Endometrial microvascular endothelial cells (primary cell): ENCODE measurements around the gene POLN. TPM values are rescaled to one million over a fixed set of nuclear protein-coding genes. Genes with fewer than 3 reads are reported as not detected.

Source experiments
- in situ Hi-C: cut with HindIII; loops from 2 replicates; pipeline ENCODE4 v1.10.0; 2017; ENCODE audit warnings: low sequenced_read_pairs, low pct_unique_long_range_greater_than_20kb; ENCODE audit errors: inconsistent ontology term
- total RNA-seq: library from RNA; depleted of rRNA; stranded (reverse); fragments of >200 nt; gene quantifications from one replicate; pipeline ENCODE4 v1.2.3, GENCODE V29; 2015; ENCODE audit errors: inconsistent ontology term

POLN gene
- total RNA-seq, 1 donor from 2014 or later = 2.3 TPM

- in situ Hi-C loops = no loop called here
These were observed 24.3 kb upstream of the POLN start for GRCh38 chr4:2266181-2266580.

DNA sequence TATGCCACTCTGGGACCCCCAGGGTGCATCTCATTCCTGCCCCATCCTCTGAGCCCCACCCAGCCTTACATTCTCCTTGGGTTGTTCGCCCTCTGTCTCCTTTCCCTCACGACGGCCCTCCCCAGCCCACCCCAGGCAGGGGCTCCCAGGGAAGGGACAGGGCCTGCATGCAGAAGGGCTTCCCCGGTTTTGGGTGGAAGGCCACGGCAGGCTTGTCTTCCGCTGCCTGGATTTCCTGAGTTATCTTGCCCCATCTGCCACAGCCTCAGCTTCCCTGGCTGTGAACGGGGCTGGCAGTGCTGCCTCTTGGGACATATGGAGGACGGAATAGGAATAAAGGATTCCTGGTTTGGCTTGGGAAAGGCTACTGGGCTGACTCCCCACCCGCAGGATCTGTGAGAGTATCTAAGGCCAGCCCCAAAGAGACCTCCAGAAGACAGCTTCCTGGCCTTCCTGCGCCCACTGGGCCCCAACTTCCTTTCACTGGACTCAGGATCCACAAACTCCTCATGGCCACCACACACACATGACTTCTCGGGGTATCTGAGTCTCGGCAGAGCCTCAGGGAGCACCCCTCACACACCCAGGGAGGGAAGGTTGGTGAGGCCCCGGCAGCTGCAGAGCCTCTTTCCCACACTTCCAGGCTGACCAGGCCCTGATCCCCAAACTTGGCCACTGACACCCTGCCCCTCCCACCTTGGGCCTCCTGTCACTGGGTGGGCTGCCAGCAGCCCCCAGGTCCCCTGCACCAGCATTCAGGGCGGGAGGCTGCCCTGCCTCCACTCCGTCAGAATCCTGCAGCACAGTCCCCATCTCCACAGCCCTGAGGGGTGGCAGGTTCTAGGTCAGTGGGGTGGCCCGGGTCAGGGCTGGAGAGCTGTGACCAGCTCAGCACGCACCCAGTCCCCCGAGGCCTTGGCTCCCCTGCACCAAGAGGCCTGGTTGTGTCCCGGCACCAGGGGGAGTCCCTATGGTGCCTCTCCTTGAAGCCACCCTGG is 23.5 kb upstream of the POLN start:
- in situ Hi-C loops = no loop called here

GRCh38 chr4:2264481-2265041 is 22.6 kb upstream of the POLN start:
- in situ Hi-C loops = no loop called here

- in situ Hi-C loops = no loop called here
These were observed 22.0 kb upstream of the POLN start for GRCh38 chr4:2263926-2264321.

- in situ Hi-C loops = no loop called here
These were observed 21.0 kb upstream of the POLN start for GRCh38 chr4:2262944-2263250.

GRCh38 chr4:2262145-2262943 is 20.4 kb upstream of the POLN start:
- in situ Hi-C loops = no loop called here

- in situ Hi-C loops = no loop called here
These were observed 19.9 kb upstream of the POLN start, which contains the start of gene MXD4 for GRCh38 chr4:2261853-2262144. MXD4 (minus strand) TSS chr4:2262109; CDS start chr4:2261980, 129 bp downstream.

GRCh38 chr4:2261110-2261852 is 19.4 kb upstream of the POLN start:
- in situ Hi-C loops = no loop called here

- in situ Hi-C loops = no loop called here
These were observed 18.6 kb upstream of the POLN start for GRCh38 chr4:2260344-2261109.

- in situ Hi-C loops = no loop called here
These were observed 17.8 kb upstream of the POLN start for GRCh38 chr4:2259541-2260343.

- in situ Hi-C loops = no loop called here
These were observed 17.2 kb upstream of the POLN start for GRCh38 chr4:2259036-2259540.

- in situ Hi-C loops = no loop called here
These were observed 16.4 kb upstream of the POLN start for GRCh38 chr4:2258091-2259035.

DNA sequence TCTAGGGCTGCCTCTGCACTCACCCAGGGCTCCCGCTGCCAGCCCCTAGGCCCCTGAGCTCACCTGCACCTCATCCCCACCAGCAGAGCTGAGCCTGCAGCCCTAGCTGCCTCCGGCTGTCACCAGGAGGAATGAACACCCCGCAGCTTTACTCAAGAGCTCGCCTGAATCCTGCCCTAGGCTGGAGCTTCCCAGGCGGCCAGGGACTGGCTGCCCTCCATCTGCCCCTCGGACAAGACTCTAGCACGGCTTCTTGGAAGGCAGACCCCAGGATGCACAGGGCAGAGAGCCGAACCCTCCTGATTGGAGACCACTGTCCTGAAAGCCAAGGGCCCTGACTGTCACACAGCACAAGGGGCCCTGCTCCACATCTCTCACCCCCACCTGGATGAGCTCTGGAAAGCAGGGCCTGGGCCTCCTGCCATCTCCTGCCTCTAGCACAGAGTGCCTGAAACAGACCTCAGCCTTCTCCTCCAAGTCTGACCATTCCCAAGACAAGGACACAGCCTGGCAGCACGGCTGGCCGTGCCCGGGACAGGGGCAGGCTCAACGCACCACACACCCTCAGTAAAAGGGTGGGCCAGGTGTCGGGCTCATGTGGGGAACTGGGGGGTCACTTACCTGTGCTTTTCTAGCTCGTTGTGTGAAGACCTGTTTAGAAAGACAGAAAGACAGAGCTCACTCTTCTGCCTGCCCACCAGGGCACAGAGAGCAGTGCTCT is 15.6 kb upstream of the POLN start:
- in situ Hi-C loops = no loop called here

DNA sequence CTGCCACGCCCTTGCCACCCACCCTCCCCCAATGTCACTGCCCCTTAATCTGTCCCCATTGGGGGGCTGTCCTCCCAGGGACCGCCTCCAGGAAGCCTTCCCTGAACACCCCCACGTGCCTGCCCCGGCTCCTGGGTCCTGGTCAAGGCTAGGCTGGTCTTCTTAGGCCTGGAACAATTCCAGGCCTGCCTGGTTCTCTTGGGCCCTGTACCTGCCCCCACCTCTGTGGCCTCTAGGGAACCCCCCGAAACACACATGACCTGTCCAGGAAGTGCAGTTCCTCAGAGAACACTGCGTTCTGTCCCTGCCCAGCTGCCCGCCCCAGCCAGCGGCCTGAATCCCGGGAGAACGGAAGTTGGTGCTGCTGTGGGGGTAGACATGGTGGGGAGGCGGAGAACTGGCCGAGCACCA is 14.9 kb upstream of the POLN start:
- in situ Hi-C loops = no loop called here

- in situ Hi-C loops = no loop called here
These were observed 14.3 kb upstream of the POLN start for GRCh38 chr4:2256156-2256731.
